ENCODE results near the gene HOXB7. TPM values are rescaled to one million over a fixed set of nuclear protein-coding genes. Genes with fewer than 3 reads are reported as not detected.

Gene HOXB7
- total RNA-seq, 1 donor from 2014 or later, result 4.6 TPM

- DNase-seq (ENCODE audit: low read depth in 2 of 2), result no peak
Measured at GRCh38 chr17:48624118-48624517, 13.3 kb upstream of the HOXB7 start.

- no peak for DNase-seq (ENCODE audit: low read depth in 2 of 2)
Measured at GRCh38 chr17:48623583-48623982, 12.8 kb upstream of the HOXB7 start.

- DNase-seq (ENCODE audit: low read depth in 2 of 2), result no peak
Measured at GRCh38 chr17:48622857-48623256, 12.0 kb upstream of the HOXB7 start.

- no peak for DNase-seq (ENCODE audit: low read depth in 2 of 2)
Measured at GRCh38 chr17:48621410-48622392, 10.9 kb upstream of the HOXB7 start.

DNA sequence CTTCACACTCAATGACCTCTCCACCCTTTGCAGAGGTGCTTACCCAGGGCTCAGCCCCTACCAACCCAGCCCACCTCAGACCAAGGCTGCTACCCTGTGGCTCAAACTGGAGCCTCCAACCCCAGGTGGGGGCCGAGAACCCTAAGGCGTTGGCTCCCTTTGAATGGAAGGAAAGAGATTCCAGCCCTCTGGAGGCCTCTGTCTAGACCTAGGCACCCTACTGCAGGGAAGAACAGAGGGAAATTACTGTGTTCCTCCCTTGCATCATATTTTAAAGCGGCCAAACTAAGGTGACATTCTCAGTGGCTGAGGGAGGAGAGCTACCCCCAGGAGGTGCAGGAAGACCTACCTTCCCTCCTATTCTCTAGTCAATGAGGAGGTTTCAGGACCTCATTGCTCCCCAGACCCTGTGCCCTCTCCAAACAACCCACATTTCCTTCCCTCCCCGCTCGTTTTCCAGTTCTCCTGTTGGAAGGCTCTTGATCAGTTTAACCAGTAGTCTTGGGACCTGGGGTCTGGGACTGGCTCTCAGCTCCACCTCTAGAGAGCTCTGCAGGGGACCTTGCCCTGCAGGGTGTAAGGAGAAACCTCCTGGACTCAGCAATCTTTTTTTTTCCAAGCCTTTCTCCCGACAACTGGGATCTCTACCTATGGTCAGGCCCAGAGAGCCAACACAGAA lies 9.8 kb upstream of the HOXB7 start:
- no peak for DNase-seq (ENCODE audit: low read depth in 2 of 2)

DNA sequence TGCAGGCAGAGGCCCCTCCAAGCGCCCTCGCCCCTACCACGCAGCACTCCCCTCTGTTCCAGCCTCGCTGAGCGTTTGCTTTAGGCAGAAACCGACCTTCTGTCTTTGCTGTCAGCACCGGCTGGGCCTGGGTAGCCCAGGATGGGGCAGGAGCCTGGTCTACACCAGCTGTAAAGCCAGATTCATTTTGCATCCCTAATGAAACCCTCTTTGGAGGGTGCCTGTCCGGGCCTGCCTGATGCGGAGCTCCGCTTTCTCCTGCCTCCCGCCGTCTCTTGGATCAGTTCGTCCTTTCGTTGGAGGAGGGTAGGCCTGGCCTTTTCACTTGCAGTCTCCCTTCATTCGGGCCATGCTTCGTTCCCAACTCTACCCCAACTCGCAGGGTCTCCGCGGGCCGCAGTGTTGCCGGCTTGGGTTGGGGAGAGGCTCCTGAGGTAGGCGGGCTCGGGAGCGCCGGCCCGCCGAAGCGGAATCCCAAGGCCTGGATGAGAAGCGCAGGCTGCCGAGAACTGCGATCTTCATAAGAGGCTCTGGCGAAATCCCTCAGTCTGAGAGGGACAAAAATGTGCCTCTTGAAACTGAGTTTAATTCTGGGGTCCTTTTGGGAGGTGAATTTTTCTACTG lies 9.1 kb upstream of the HOXB7 start:
- DNase-seq (ENCODE audit: low read depth in 2 of 2), result no peak

- peak; percentile 65 to 86 for DNase-seq (ENCODE audit: low read depth in 2 of 2)
Measured at GRCh38 chr17:48618256-48618896, 7.6 kb upstream of the HOXB7 start.

DNA sequence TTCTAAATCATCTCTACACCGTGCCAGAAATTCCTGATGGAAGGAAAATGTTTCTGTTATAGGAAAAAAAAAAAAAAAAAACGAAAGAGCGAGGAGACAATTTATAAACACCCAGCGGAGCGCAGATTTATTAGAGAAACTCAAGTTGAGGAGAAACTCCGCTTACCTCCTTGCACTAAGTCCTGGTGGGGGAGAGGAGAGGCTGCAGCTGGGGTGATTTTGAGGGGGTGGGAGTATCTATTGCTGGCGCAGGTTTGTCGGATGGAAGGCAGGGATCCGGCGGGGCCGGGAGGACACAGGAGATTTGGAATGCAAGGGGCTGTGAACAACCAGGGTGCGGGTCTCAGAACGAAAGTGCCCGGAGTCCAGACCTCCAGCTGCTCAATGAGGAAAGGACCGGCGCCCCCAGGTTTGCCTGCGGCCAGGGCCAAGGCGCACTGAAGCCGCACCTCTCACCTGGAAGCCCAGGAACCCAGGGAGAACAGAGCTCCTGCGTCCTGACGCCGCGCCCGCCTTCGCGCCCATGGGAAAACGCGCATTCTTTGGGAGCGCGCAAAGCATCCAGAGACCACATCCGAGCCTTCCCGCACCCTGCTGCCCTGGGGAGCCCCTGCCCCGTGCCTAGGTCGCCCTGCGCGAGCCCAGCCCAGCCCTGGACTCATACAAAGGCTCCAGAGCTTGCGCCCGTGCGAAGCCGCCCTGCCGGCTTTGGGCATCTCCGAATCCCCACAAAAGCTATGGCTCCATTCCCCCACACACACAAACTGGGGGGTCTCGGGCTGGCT lies 6.8 kb upstream of the HOXB7 start:
- no peak for DNase-seq (ENCODE audit: low read depth in 2 of 2)

DNA sequence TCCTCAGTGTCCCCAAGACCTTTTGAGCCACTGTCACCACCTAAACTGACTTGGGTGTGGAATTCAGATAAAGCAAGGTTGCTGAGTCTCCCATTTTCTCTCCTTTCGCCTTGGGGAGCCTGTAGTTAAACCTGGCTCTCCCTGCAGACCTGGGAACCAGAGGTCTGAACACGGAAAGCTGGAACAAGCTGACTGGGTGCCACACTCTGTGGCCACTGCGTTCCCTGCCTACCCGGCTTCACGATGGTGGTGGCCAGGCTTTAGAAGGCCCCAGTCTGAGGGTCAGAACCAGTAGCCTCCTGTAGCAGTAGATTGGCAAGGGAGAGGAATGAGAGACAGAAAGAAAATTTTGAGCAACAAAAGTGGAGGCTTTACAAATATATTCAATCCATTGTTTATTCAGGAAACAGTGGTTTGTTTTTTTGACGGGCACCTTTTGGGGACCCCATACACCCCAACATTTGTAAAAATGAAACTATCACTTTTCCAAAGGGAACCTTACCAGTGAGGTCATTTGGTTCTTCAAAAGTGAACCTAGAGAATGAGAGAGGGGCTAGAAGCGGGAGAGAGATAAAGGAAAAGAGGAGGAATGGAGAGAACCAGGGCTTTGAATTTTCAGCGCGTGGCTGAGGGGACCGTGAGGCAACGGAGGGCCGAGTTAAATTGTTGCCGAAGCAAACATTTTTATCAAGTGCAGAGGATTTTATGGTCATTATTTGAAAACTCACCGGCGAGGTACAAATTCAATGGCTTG lies 6.1 kb upstream of the HOXB7 start:
- no peak for DNase-seq (ENCODE audit: low read depth in 2 of 2)

DNA sequence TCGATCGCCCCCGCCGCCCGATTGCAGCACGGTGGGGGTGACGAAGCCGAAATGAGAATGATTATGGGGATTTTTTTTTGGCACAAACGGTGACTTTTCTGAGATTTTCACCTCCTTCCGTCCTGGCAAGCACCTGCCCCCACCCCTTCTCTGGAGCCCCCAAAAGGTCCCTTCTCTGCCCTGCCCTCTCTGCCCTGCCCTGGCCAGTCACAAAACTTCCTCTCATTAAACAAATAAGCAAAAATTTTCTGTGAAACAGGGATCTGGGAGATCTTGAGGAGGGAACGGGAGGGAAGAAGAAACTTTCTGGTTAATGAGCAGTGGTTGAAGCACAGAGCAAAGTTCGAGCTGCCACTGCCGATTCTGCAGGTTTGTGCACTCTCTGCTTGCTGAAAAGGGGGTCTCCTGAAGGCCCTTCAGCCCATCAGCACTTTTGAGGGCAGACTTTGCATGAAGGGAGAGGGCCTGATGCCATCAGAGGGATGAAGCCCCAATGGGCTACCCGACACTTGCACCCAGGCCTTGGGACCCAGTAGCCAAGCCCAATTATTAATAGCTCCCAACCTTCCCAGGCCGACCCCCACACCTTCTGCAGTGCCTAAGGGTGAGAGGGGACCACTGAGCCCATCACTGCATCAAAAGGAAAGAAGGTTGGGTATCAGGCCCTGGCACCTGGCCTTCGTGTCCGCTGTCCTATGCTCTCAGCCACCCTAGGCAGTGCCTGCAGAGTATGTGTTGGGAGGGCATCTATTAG lies 5.3 kb upstream of the HOXB7 start:
- DNase-seq (ENCODE audit: low read depth in 2 of 2), result no peak

DNA sequence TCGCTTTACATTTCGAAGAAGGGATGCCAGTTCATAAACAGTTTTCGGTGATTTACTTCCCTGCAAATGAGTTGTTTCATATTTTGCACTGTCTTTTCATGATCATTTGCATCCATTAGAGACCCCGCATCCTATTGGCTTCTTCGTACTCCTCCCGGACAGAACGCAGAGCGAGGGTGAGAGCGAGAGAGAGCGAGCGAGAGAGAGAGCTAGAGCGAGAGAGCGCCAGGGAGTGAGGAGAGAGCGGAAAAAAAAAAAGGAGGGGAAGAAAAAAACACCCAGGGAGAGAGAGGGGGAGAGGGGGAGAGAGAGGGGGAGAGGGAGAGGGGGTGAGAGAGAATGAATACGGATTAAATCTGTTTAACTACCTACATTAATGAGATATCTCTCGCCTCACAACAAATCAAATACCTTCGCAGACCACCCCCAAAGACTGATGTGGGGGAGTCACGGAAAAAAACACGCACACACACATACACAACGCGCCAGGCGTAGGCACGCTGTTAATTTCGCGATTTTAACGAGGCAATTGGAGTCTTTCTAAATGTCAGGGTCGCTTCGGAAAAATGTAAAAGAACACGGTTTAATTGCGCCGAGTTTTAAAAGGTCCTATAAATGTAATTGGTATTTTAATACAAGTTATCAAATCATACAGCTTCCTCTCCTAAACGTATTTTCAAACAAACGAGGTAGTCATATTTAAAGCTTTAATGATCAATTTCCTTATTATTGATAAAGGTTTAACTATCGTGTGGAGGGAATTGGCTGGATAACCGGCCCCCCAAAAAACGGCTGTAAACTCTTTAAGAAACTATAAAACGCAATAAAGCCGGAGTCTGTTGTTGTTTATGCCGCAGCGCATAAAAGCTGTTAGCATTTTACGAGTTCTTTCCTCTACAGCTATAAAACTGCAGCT lies 4.5 kb upstream of the HOXB7 start, which contains the start of gene HOXB8:
TSS of gene HOXB8 (minus strand) at position 246 of the 916 bp plus-strand sequence. CDS start 588 bp downstream, outside the sequence.
- no peak for DNase-seq (ENCODE audit: low read depth in 2 of 2)

DNA sequence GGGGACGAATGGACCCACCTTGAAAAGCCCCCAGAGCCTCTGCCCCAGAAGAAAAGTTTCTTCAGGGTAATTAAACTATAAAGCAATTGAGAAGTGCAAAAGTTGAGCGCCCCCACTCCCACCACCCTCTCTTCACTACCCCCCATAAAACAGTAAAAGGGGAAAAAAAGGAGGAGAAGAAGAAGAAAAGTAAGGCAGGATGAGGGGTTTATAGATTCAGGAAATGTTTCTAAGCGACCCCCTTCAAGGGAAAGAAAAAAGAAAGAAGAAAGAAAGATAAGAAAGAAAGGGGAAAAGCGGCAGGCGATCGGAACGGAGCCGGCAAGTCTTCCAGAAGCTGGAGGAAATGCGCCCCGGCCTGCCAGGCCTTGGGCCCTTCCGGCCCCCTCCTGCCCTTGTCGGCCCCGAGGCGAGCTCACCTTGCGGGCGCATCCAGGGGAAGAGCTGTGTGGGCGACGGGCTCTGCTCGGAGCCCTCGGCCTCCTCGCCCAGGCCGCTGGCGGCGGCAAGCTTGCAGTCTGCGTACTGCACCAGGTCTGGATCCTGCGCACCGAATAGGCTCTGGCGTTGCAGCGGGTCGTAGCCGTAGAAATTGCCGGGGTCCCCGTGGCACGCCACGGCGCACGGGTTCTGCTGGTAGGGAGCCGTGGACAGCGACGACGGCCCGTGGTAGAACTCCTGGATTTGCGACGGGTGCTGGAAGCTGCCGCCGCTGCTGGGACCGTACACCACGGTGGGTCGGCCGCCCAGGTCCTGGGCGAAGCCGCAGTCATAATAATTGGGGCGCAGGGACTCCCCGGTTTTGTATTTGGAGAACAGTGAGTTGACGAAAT lies 3.3 kb upstream of the HOXB7 start:
- peak in 1 of 2 donors; percentile 58 for DNase-seq (ENCODE audit: low read depth in 2 of 2)

- DNase-seq (ENCODE audit: low read depth in 2 of 2), result peak in 1 of 2 donors; percentile 72
Measured at GRCh38 chr17:48612854-48613691, 2.3 kb upstream of the HOXB7 start.

DNA sequence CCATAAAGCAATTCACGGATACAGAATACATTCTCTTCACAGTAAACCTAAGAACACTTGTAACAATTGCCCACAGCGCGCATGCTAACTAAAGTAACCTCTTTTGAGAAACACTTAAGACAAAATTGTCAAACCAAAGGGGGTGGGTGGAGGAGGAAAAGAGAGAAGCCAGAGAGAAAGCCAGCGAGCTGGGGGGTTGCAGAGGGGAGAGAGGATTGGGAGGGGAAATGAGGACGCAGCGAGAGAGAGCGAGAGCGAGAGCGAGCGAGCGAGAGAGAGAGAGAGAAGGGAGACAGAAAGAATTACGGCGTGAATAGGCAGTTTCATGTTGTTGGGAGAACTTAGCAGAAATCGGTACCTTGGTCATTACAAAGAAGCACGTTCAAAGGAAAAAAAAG lies 1.6 kb upstream of the HOXB7 start:
- DNase-seq (ENCODE audit: low read depth in 2 of 2), result peak in 1 of 2 donors; percentile 52

DNA sequence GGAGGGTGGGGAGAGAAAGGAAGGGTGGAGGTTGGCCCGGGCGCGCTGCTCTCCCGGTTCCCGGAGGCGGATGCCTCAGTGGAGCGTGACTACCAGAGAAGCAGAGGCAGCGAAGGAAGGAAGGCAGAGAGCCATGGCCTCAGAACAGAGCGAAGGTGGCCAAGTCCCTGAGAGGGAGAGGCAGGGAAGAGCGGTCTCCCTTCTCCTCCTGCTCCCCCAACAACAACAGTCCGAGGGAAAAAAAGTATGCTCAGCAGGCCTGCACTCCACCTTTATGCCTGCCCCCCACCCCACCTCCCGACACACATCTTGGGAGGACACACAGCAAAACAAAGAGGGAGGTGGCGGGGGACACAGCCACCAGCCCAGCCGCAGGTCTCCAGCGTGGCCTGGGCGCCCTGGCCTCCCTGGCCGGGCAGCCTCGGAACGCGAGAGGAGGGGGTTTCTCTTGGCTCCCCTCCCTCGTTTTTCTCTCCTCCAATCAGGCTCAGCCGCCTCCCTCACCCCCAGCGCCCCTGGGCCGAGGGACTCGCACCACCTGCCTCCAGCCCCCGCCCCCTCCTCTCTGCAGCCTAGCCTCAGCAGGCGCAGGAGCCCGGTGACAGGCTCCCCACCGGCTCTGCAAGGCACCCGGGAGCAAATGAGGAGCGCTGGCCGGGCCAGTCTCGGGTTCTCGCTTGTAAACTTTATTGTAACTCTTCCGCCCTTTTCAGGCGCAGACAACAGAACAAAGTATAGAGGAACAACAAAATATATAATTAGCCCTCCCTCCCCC lies 1.1 kb upstream of the HOXB7 start:
- peak in 1 of 2 donors; percentile 53 for DNase-seq (ENCODE audit: low read depth in 2 of 2)

DNA sequence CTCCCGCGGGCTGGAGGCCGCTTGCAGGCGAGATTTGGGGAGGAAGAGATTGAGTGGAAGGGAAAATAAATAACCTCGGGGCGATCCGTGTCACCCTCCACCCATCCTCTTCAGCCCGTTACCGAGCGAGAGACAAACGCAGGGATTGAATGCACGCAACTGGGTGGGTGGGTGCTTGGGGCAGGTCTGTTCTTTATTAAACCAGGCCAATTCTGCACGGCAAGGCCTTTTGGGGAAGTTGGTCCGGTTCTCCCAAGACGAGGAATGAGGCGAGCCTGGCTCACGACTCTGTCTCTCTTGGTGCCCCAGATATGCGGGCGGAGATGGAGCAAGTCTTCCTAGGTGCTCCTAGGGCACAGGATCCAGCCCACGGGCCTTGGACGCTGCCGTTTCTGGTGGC lies 396 bp upstream of the HOXB7 start:
- peak in 1 of 2 donors; percentile 31 for DNase-seq (ENCODE audit: low read depth in 2 of 2)

Measured in dermis microvascular lymphatic vessel endothelial cell (primary cell).